Gastrocnemius medialis (tissue), 4 donors: ENCODE results near the gene THRSP.

ENCODE experiments used
- CTCF ChIP-seq, 5 experiments: fragments of 450-650 bp in 3 of 5; fragments of 200-600 bp in 2 of 5; sonication (generic) in 2 of 5; IDR thresholded peaks in 4 of 5; conservative IDR thresholded peaks in 1 of 5; 1 replicate in 4 of 5; 2 replicates in 1 of 5; pipeline ENCODE4 v1.5.1; 2016 to 2019; ENCODE audit warnings: antibody characterized with exemption in 5 of 5, mild to moderate bottlenecking in 3 of 5, moderate library complexity in 3 of 5
- POLR2A ChIP-seq, 2 donors: fragments of 450-650 bp; IDR thresholded peaks; one replicate each; pipeline ENCODE4 v1.6.1; 2017; ENCODE audit warnings: antibody characterized with exemption in 2 of 2, mild to moderate bottlenecking in 2 of 2, moderate library complexity in 2 of 2

DNA sequence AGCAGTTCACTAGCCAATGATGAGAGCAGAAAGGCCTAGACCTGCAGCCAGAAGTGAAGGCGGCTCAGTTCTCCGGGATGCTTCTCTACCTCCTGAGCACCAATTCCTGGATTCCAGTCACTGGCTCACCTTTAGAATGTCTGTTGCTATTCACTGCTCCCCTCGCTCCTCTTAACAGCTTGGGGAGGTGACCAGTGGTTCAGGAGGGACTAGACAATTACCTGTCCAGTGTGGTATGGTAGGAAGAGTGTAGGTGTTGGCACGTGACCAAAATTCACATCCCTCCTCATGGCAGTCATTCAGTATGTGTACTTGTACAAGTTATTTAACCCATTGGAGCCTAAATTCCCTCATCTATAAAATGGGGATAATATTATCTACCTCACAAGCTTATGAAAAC is 4.0 kb downstream of the THRSP start:
- TF ChIP-seq CTCF (IDR thresholded peaks at IDR 0.05 in 4 of 5, conservative IDR thresholded peaks at IDR 0.05 in 1 of 5) (no peak), POLR2A (IDR thresholded peaks at IDR 0.05) (no peak)
